ENCODE measurements around the gene TRDMT1. TPM values are rescaled to one million over a fixed set of nuclear protein-coding genes. Genes with fewer than 3 reads are reported as not detected.

The TRDMT1 gene
- total RNA-seq, 4 donors from 2014 or later: 29.4 to 39.7 (median 31.7) TPM

- peak overlapping the region in 1 of 3 donors; percentile 99 for H3K27ac ChIP-seq
- no peaks in the 10 kb centered on the region for H3K9me3 ChIP-seq
- DNase-seq: no peak
- TF ChIP-seq CTCF (IDR thresholded peaks at IDR 0.05): no peak
- peaks cover 61 to 66% of the 10 kb centered on the region in 2 donors for H3K36me3 ChIP-seq
- peaks cover 51 to 57% of the 10 kb centered on the region in 2 donors for H3K4me1 ChIP-seq
- no peak overlapping the region for H3K4me3 ChIP-seq (replicated peaks in 1 of 3)
- H3K27me3 ChIP-seq: no peaks in the 10 kb centered on the region
- intact Hi-C loops (cut with DNase I): no loop called here
- WGBS, 2 donors: 67 to 71% methylated on average over 1 of the region's 1 CpG
Observed at GRCh38 chr10:17236468-17237148, 35.1 kb upstream of the TRDMT1 start.

GRCh38 chr10:17235136-17235535 lies 33.7 kb upstream of the TRDMT1 start:
- intact Hi-C loops (cut with DNase I): no loop called here
- TF ChIP-seq CTCF (IDR thresholded peaks at IDR 0.05) (no peak), POLR2A (IDR thresholded peaks at IDR 0.05) (no peak)
- peaks cover 53 to 61% of the 10 kb centered on the region in 2 donors for H3K4me1 ChIP-seq
- no peaks in the 10 kb centered on the region for H3K9me3 ChIP-seq
- DNase-seq: no peak
- peak overlapping the region in 2 of 3 donors; percentile 99 for H3K27ac ChIP-seq
- WGBS, 2 donors: 70 to 75% methylated on average over 8 of the region's 8 CpGs
- no peak overlapping the region for H3K4me3 ChIP-seq (replicated peaks in 1 of 3)
- H3K36me3 ChIP-seq: peaks cover 73% of the 10 kb centered on the region in 2 donors
- no peaks in the 10 kb centered on the region for H3K27me3 ChIP-seq

GRCh38 chr10:17234431-17234945 lies 33.0 kb upstream of the TRDMT1 start:
- Histone ChIP-seq H3K27me3 (no peaks in the 10 kb centered on the region), H3K36me3 (peaks cover 73% of the 10 kb centered on the region in 2 donors), H3K4me3 (replicated peaks in 1 of 3) (peak overlapping the region in 1 of 3 donors; percentile 14), H3K27ac (peak overlapping the region; percentile 53 to 99 (median 99)), H3K4me1 (peaks cover 53 to 61% of the 10 kb centered on the region in 2 donors), H3K9me3 (no peaks in the 10 kb centered on the region)
- no peak for TF ChIP-seq POLR2A (IDR thresholded peaks at IDR 0.05)
- no peak for TF ChIP-seq CTCF (IDR thresholded peaks at IDR 0.05)
- DNase-seq: peak; percentile 55 to 63
- 34 to 41% methylated on average over 5 of the region's 5 CpGs for WGBS, 2 donors
- intact Hi-C loops (cut with DNase I): no loop called here

GRCh38 chr10:17233286-17233991 lies 32.0 kb upstream of the TRDMT1 start:
- H3K4me1 ChIP-seq: peaks cover 46 to 58% of the 10 kb centered on the region in 2 donors
- peak overlapping the region in 1 of 3 donors; percentile 14 for H3K4me3 ChIP-seq (replicated peaks in 1 of 3)
- intact Hi-C loops (cut with DNase I): no loop called here
- H3K27ac ChIP-seq: peak overlapping the region; percentile 53 to 99 (median 99)
- no peaks in the 10 kb centered on the region for H3K27me3 ChIP-seq
- H3K36me3 ChIP-seq: peaks cover 73% of the 10 kb centered on the region in 2 donors
- no peak for TF ChIP-seq CTCF (IDR thresholded peaks at IDR 0.05)
- TF ChIP-seq POLR2A (IDR thresholded peaks at IDR 0.05): no peak
- WGBS, 2 donors: 64 to 74% methylated on average over 14 of the region's 14 CpGs
- DNase-seq: peak in 1 of 2 donors; percentile 9
- H3K9me3 ChIP-seq: no peaks in the 10 kb centered on the region

Measured in thyroid gland (tissue), 4 donors.